Astrocyte of the cerebellum (primary cell): ENCODE results near the gene HAUS7.

ENCODE experiments used
- DNase-seq: peaks from one replicate; pipeline ENCODE4 v3.0.0-alpha.2; 2011; ENCODE audit warnings: low read depth
- H3K4me3 ChIP-seq: 2 replicates; pipeline ENCODE4 v1.5.1; 2011; ENCODE audit warnings: mild to moderate bottlenecking, low read depth, low read length, moderate library complexity
- CTCF ChIP-seq: IDR thresholded peaks from 2 replicates; pipeline ENCODE4 v1.5.1; 2012; ENCODE audit warnings: low read length, low read depth, moderate library complexity, mild to moderate bottlenecking; ENCODE audit errors: missing control alignments
- in situ Hi-C: cut with HindIII; loops from 2 replicates; pipeline ENCODE4 v1.10.0; 2017; ENCODE audit warnings: low sequenced_read_pairs

The HAUS7 gene

GRCh38 chrX:153410888-153411254, 59.5 kb downstream of the HAUS7 start:
- TF ChIP-seq CTCF, result no peak
- in situ Hi-C loops, result no loop called here
- H3K4me3 ChIP-seq, result peak overlapping the region; percentile 33
- DNase-seq, result no peak

GRCh38 chrX:153410373-153410772, 60.0 kb downstream of the HAUS7 start:
- TF ChIP-seq CTCF, result no peak
- no peak overlapping the region for H3K4me3 ChIP-seq
- no peak for DNase-seq
- in situ Hi-C loops, result no loop called here

GRCh38 chrX:153409414-153410101, 60.8 kb downstream of the HAUS7 start:
- no peak overlapping the region for H3K4me3 ChIP-seq
- no peak for DNase-seq
- in situ Hi-C loops, result no loop called here
- no peak for TF ChIP-seq CTCF

- DNase-seq, result no peak
- in situ Hi-C loops, result no loop called here
- no peak for TF ChIP-seq CTCF
- H3K4me3 ChIP-seq, result no peak overlapping the region
Measured at GRCh38 chrX:153408871-153409351, 61.5 kb downstream of the HAUS7 start.

- no peak overlapping the region for H3K4me3 ChIP-seq
- DNase-seq, result no peak
- TF ChIP-seq CTCF, result no peak
- in situ Hi-C loops, result no loop called here
Measured at GRCh38 chrX:153408221-153408721, 62.1 kb downstream of the HAUS7 start.

GRCh38 chrX:153407736-153408135, 62.6 kb downstream of the HAUS7 start:
- in situ Hi-C loops, result no loop called here
- no peak overlapping the region for H3K4me3 ChIP-seq
- no peak for TF ChIP-seq CTCF
- DNase-seq, result no peak

GRCh38 chrX:153406903-153407302, 63.5 kb downstream of the HAUS7 start:
- in situ Hi-C loops, result no loop called here
- H3K4me3 ChIP-seq, result no peak overlapping the region
- no peak for TF ChIP-seq CTCF
- DNase-seq, result no peak
